HUES6 (cell line): ENCODE measurements around the gene LRCOL1.

Experiments
- H3K27ac ChIP-seq: 2 replicates; pipeline ENCODE4 v1.7.0; 2013; ENCODE audit warnings: low read depth, mild to moderate bottlenecking, low read length, inconsistent platforms
- H3K27me3 ChIP-seq: 2 replicates; pipeline ENCODE4 v1.6.1; 2013; ENCODE audit warnings: low read length; ENCODE audit not compliant: control insufficient read depth, insufficient read depth
- H3K36me3 ChIP-seq: 2 replicates; pipeline ENCODE4 v1.6.1; 2013; ENCODE audit warnings: low read length; ENCODE audit not compliant: control insufficient read depth, insufficient read depth
- H3K4me1 ChIP-seq: 2 replicates; pipeline ENCODE4 v1.6.1; 2013; ENCODE audit warnings: low read length; ENCODE audit not compliant: control insufficient read depth, insufficient read depth
- H3K4me3 ChIP-seq: 2 replicates; pipeline ENCODE4 v1.5.1; 2013; ENCODE audit warnings: low read depth, low read length
- H3K9ac ChIP-seq: one replicate; pipeline ENCODE4 v1.6.1; 2013; ENCODE audit warnings: mild to moderate bottlenecking, low read length
- H3K9me3 ChIP-seq: 2 replicates; pipeline ENCODE4 v1.6.1; 2013; ENCODE audit warnings: low read depth, low read length; ENCODE audit not compliant: control insufficient read depth, insufficient read depth

The LRCOL1 gene

GRCh38 chr12:132610051-132610759, at the start of gene LRCOL1:
LRCOL1 (minus strand) TSS chr12:132610582; CDS start chr12:132606251, 4,331 bp downstream.
- Histone ChIP-seq H3K27ac (no peak within 1 kb of the TSS), H3K27me3 (peaks cover 96% of the 10 kb centered on the region), H3K36me3 (no peaks in the 10 kb centered on the region), H3K9ac (no peak within 1 kb of the TSS), H3K4me1 (no peaks in the 10 kb centered on the region), H3K4me3 (no peak within 1 kb of the TSS), H3K9me3 (peaks cover 9% of the 10 kb centered on the region)

- Histone ChIP-seq H3K9ac (no peak overlapping the region), H3K36me3 (peaks cover 99% of the 10 kb centered on the region), H3K9me3 (no peaks in the 10 kb centered on the region), H3K27me3 (no peaks in the 10 kb centered on the region), H3K27ac (no peak overlapping the region), H3K4me1 (no peaks in the 10 kb centered on the region), H3K4me3 (no peak overlapping the region)
These were observed 49.7 kb upstream of the LRCOL1 start for GRCh38 chr12:132660052-132660451.

- Histone ChIP-seq H3K27me3 (no peaks in the 10 kb centered on the region), H3K36me3 (peaks cover 99% of the 10 kb centered on the region), H3K4me1 (no peaks in the 10 kb centered on the region), H3K9me3 (no peaks in the 10 kb centered on the region), H3K27ac (no peak overlapping the region), H3K4me3 (no peak overlapping the region), H3K9ac (no peak overlapping the region)
These were observed 48.8 kb upstream of the LRCOL1 start for GRCh38 chr12:132659146-132659545.

GRCh38 chr12:132658149-132658894, 47.9 kb upstream of the LRCOL1 start:
- Histone ChIP-seq H3K27me3 (no peaks in the 10 kb centered on the region), H3K9ac (no peak overlapping the region), H3K4me1 (no peaks in the 10 kb centered on the region), H3K4me3 (no peak overlapping the region), H3K36me3 (peaks cover 98% of the 10 kb centered on the region), H3K9me3 (no peaks in the 10 kb centered on the region), H3K27ac (no peak overlapping the region)

- H3K4me3 ChIP-seq: no peak overlapping the region
- H3K9me3 ChIP-seq: no peaks in the 10 kb centered on the region
- H3K27me3 ChIP-seq: no peaks in the 10 kb centered on the region
- no peak overlapping the region for H3K9ac ChIP-seq
- no peak overlapping the region for H3K27ac ChIP-seq
- H3K4me1 ChIP-seq: no peaks in the 10 kb centered on the region
- H3K36me3 ChIP-seq: peaks cover 98% of the 10 kb centered on the region
These were observed 46.8 kb upstream of the LRCOL1 start for GRCh38 chr12:132657004-132657727.

- no peak overlapping the region for H3K4me3 ChIP-seq
- H3K9ac ChIP-seq: no peak overlapping the region
- no peak overlapping the region for H3K27ac ChIP-seq
- H3K9me3 ChIP-seq: no peaks in the 10 kb centered on the region
- peaks cover 96% of the 10 kb centered on the region for H3K36me3 ChIP-seq
- H3K4me1 ChIP-seq: no peaks in the 10 kb centered on the region
- no peaks in the 10 kb centered on the region for H3K27me3 ChIP-seq
These were observed 43.3 kb upstream of the LRCOL1 start for GRCh38 chr12:132653567-132654290.

- Histone ChIP-seq H3K4me1 (no peaks in the 10 kb centered on the region), H3K27me3 (no peaks in the 10 kb centered on the region), H3K36me3 (peaks cover 95% of the 10 kb centered on the region), H3K9ac (no peak overlapping the region), H3K4me3 (no peak overlapping the region), H3K9me3 (no peaks in the 10 kb centered on the region), H3K27ac (no peak overlapping the region)
These were observed 41.2 kb upstream of the LRCOL1 start for GRCh38 chr12:132651444-132652100.

- no peak overlapping the region for H3K27ac ChIP-seq
- no peaks in the 10 kb centered on the region for H3K9me3 ChIP-seq
- no peaks in the 10 kb centered on the region for H3K4me1 ChIP-seq
- H3K4me3 ChIP-seq: no peak overlapping the region
- H3K9ac ChIP-seq: no peak overlapping the region
- no peaks in the 10 kb centered on the region for H3K27me3 ChIP-seq
- peaks cover 89% of the 10 kb centered on the region for H3K36me3 ChIP-seq
These were observed 39.0 kb upstream of the LRCOL1 start for GRCh38 chr12:132649226-132649945.

GRCh38 chr12:132648616-132649225, 38.3 kb upstream of the LRCOL1 start:
- H3K4me1 ChIP-seq: no peaks in the 10 kb centered on the region
- no peaks in the 10 kb centered on the region for H3K9me3 ChIP-seq
- no peak overlapping the region for H3K9ac ChIP-seq
- no peak overlapping the region for H3K4me3 ChIP-seq
- peaks cover 89% of the 10 kb centered on the region for H3K36me3 ChIP-seq
- H3K27ac ChIP-seq: no peak overlapping the region
- H3K27me3 ChIP-seq: no peaks in the 10 kb centered on the region
